HEK293T (cell line): Measurements from ENCODE around the gene SIGLEC12.

Experiments
- SUZ12 ChIP-seq: fragments of 450-650 bp; IDR thresholded peaks from 2 replicates; pipeline ENCODE4 v1.6.1; 2016; ENCODE audit warnings: mild to moderate bottlenecking
- ZNF384 ChIP-seq: fragments of 450-650 bp; IDR thresholded peaks from 2 replicates; pipeline ENCODE4 v1.6.1; 2016

GRCh38 chr19:51505904-51506303 lies 4.3 kb upstream of the SIGLEC12 start:
- TF ChIP-seq SUZ12 = no peak
- no peak for TF ChIP-seq ZNF384
